Upper lobe of right lung (tissue), 1 donor: ENCODE measurements around the gene PROC. TPM values are rescaled to one million over a fixed set of nuclear protein-coding genes. Genes with fewer than 3 reads are reported as not detected.
A peak's percentile ranks its signal among the peaks of the same experiment; 100 is the strongest.
"Not testable (repeated sequence)": the region's sequence is repeated elsewhere in the genome, so short reads cannot be mapped to it uniquely, and the experiment has no call there.

Source experiments
- ATAC-seq: fragments of 200-7000 bp; cut with Tn5 transposase; one replicate; pipeline ENCODE4 v1.9.1; 2020; ENCODE audit warnings: mild to moderate bottlenecking, moderate library complexity
- DNase-seq: peaks from one replicate; pipeline ENCODE4 v3.0.0-alpha.2; 2020
- H3K27ac ChIP-seq: fragments of 200-600 bp; one replicate; pipeline ENCODE4 v1.8.0; 2022
- H3K27me3 ChIP-seq: fragments of 200-600 bp; one replicate; pipeline ENCODE4 v1.8.0; 2022; ENCODE audit warnings: mild to moderate bottlenecking
- H3K36me3 ChIP-seq: fragments of 200-600 bp; one replicate; pipeline ENCODE4 v1.8.0; 2022
- H3K4me1 ChIP-seq: fragments of 200-600 bp; one replicate; pipeline ENCODE4 v1.8.0; 2022
- H3K4me3 ChIP-seq: fragments of 200-600 bp; one replicate; pipeline ENCODE4 v1.8.0; 2022; ENCODE audit warnings: mild to moderate bottlenecking
- H3K9me3 ChIP-seq: fragments of 200-600 bp; one replicate; pipeline ENCODE4 v1.8.0; 2022
- intact Hi-C: fragments of 100-400 bp; cut with DNase I; formaldehyde crosslinking; loops from one replicate; pipeline ENCODE4 v1.11.0; 2022
- total RNA-seq: library from RNA; stranded (reverse); fragmentation: NEBNext Ultra II Directional; extraction: Animal tissue kit (Norgen Biotek cat#: 25700); gene quantifications from one replicate; pipeline ENCODE4 v1.2.1, GENCODE V29; 2021
- TF ChIP-seq, protein P1 (sequence below): fragments of 200-600 bp; IDR thresholded peaks from one replicate; pipeline ENCODE4 v1.8.0; 2022; ENCODE audit warnings: antibody characterized with exemption
- donor health status: DM: no; HTN: yes; CAD: no; lungs with severe emphysema.

Gene PROC
- total RNA-seq, 1 donor from 2014 or later = not detected

DNA sequence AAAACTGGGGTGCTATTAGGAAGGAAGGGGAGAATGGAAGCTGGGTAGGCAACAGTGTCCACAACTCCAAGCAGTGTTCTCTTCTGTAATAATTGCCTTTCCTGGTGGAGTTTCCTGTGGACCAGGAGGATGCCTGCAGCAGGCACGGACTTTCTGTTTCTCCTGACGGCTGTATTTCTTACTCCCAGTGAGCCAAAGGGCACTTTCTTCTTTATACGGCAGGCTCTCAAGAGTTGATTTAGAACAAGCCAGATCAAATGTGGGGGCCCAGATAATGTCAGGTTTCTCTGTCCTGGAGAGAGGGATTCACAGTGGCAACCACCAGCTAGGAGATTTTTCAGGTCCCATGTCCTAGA, 13.0 kb upstream of the PROC start:
- no peak for ATAC-seq
- TF ChIP-seq, protein P1, sequence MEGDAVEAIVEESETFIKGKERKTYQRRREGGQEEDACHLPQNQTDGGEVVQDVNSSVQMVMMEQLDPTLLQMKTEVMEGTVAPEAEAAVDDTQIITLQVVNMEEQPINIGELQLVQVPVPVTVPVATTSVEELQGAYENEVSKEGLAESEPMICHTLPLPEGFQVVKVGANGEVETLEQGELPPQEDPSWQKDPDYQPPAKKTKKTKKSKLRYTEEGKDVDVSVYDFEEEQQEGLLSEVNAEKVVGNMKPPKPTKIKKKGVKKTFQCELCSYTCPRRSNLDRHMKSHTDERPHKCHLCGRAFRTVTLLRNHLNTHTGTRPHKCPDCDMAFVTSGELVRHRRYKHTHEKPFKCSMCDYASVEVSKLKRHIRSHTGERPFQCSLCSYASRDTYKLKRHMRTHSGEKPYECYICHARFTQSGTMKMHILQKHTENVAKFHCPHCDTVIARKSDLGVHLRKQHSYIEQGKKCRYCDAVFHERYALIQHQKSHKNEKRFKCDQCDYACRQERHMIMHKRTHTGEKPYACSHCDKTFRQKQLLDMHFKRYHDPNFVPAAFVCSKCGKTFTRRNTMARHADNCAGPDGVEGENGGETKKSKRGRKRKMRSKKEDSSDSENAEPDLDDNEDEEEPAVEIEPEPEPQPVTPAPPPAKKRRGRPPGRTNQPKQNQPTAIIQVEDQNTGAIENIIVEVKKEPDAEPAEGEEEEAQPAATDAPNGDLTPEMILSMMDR = no peak
- Histone ChIP-seq H3K9me3 (no peaks in the 10 kb centered on the region), H3K4me3 (no peak overlapping the region), H3K4me1 (peaks cover 27% of the 10 kb centered on the region), H3K36me3 (no peaks in the 10 kb centered on the region), H3K27ac (no peak overlapping the region), H3K27me3 (no peaks in the 10 kb centered on the region)
- DNase-seq = no peak
- intact Hi-C loops = no loop called here

DNA sequence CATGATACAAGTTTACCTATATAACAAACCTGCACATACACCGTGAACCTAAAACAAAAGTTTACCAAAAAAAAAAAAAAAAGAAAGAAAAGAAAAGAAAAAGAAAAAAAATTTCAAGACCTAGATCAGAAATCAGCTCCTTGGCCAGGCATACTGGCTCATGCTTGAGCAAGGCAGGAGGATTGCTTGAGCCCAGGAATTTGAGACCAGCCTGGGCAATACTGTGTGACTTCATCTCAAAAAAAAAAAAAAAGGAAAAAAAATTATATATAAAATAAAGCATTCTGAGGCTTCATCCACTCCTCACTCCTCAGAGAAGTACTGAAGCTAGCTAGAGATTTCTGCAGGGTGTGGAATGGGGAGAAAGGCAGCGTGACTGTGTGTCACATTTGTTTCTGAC, 11.8 kb upstream of the PROC start:
- H3K4me3 ChIP-seq = no peak overlapping the region
- TF ChIP-seq, protein P1 = no peak
- DNase-seq (no peak), ATAC-seq (no peak)
- peaks cover 33% of the 10 kb centered on the region for H3K4me1 ChIP-seq
- H3K27me3 ChIP-seq = no peaks in the 10 kb centered on the region
- H3K36me3 ChIP-seq = no peaks in the 10 kb centered on the region
- no peak overlapping the region for H3K27ac ChIP-seq
- no peaks in the 10 kb centered on the region for H3K9me3 ChIP-seq
- intact Hi-C loops = no loop called here

DNA sequence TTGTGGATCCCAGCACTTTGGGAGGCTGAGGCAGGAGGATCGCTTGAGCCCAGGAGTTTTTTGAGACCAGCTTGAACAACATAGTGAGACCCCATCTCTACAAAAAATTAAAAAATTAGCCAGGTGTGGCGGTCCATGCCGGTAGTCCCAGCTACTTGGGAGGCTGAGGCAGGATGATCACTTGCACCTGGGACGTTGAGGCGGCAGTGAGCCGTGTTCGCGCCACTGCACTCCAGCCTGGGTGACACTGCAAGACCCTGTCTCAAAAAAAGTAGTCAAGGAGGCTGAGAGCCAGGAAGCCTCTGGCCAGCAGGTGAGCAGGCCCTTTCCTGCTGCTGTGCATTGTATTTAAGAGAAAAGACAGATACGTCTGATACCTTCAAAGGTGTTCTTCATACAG, 11.1 kb upstream of the PROC start:
- Histone ChIP-seq H3K27me3 (no peaks in the 10 kb centered on the region), H3K4me3 (no peak overlapping the region), H3K36me3 (no peaks in the 10 kb centered on the region), H3K9me3 (no peaks in the 10 kb centered on the region), H3K27ac (peak overlapping the region; percentile 63), H3K4me1 (peaks cover 40% of the 10 kb centered on the region)
- intact Hi-C loops = no loop called here
- TF ChIP-seq, protein P1 = no peak
- no peak for ATAC-seq
- no peak for DNase-seq

DNA sequence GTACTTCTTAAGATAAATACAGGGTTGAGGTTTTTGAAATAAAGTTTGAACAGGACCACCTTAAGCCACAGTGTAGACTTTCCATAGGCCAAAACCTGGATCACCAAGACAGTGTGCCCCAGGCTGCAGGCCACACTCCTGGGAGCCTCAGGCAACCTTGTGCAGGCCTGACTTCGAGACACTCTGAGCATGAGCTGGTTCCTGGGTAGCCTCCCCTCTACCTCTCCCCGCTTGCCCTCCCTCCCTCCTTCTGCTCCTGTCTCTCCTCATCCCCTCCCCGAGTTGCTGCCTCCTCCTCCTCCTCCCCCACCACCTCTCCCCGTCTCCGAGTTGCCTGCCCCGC, 10.6 kb upstream of the PROC start:
- Histone ChIP-seq H3K4me3 (peak overlapping the region; percentile 23), H3K4me1 (peaks cover 42% of the 10 kb centered on the region), H3K27ac (peak overlapping the region; percentile 63), H3K27me3 (no peaks in the 10 kb centered on the region), H3K36me3 (no peaks in the 10 kb centered on the region), H3K9me3 (no peaks in the 10 kb centered on the region)
- TF ChIP-seq, protein P1 = no peak
- intact Hi-C loops = no loop called here
- ATAC-seq (peak; percentile 55), DNase-seq (no peak)

DNA sequence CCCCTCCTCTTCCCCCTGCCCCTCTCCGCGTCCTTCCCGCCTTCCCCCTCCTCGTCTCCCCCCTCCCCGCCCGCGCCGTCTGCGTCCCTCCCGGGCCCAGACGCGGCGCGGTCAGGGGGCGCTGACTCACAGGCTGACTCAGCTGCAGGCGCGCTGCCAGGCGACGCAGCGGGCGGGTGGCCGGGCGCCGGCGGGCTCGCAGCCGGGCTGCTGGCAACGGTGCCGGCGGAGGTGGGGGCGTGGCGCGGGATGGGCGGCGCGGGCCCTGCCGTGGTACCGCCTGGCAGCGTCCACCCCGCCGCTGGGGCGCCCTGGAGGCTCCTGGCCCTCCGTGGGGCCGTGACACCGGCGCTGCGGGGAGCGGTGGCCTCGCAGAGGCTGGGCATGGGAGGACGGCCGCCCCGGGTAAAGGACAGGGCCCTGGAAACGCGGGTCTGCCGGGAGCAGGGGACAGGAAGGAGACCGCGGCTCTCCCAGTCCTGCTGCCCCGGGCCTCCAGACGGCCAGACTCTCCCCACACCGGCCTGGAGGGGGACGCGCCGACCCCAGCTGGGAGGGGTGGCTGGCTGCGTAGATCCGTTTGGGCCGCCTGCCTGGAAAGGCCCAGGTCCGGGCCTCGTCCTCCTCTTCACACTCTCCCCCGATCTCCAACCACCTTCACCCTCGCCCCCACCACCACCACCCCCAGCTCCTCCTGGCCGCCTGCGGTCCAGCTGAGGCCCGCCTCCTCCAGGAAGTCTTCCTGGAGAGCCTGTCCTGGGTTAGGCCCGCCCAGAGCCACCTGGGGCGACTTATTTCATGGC, 10.0 kb upstream of the PROC start:
- intact Hi-C loops = no loop called here
- H3K27me3 ChIP-seq = no peaks in the 10 kb centered on the region
- DNase-seq = peak; percentile 97
- peaks cover 42% of the 10 kb centered on the region for H3K4me1 ChIP-seq
- H3K9me3 ChIP-seq = no peaks in the 10 kb centered on the region
- peak overlapping the region; percentile 93 for H3K27ac ChIP-seq
- no peaks in the 10 kb centered on the region for H3K36me3 ChIP-seq
- TF ChIP-seq, protein P1 = no peak
- peak overlapping the region; percentile 63 for H3K4me3 ChIP-seq
- ATAC-seq = peak; percentile 96

DNA sequence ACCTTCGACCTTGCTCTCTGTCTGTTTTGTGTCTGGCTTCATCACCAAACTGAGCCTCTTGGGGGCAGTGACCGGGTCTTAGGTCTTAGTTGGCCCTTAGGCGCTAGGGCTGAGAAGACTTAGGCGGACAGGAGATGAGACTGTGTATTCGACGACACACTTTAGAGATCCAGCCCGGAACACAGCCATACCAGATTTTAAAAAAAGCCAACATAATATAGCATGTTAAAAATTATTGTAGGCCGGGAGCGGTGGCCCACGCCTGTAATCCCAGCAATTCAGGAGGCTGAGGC, 9.5 kb upstream of the PROC start:
- ATAC-seq (no peak), DNase-seq (no peak)
- Histone ChIP-seq H3K27me3 (no peaks in the 10 kb centered on the region), H3K27ac (peak overlapping the region; percentile 93), H3K4me3 (peak overlapping the region; percentile 63), H3K36me3 (no peaks in the 10 kb centered on the region), H3K9me3 (no peaks in the 10 kb centered on the region), H3K4me1 (peaks cover 44% of the 10 kb centered on the region)
- TF ChIP-seq, protein P1 = no peak
- intact Hi-C loops = no loop called here

DNA sequence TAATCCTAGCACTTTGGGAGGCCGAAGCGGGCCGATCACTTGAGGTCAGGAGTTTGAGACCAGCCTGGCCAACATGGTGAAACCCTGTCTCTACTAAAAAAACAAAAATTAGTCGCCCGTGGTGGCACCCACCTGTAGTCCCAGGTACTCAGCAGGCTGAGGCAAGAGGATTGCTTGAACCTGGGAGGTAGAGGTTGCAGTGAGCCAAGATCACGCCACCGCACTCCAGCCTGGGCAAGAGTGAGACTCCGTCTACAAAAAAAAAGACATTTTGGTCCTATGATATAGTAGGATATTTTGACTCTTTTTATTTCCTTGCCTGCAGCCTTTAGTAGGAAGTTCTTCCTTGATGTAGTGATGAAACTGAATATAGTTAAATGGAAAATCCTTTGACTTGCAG, 8.5 kb upstream of the PROC start:
- intact Hi-C loops, H3K4me3 ChIP-seq, H3K9me3 ChIP-seq, H3K27me3 ChIP-seq, DNase-seq, H3K36me3 ChIP-seq, ATAC-seq: not testable (repeated sequence)
- peaks cover 49% of the 10 kb centered on the region for H3K4me1 ChIP-seq
- H3K27ac ChIP-seq = peak overlapping the region; percentile 88
